H1 (cell line): ENCODE measurements around the gene GRM1. TPM values are rescaled to one million over a fixed set of nuclear protein-coding genes. Genes with fewer than 3 reads are reported as not detected.

Source experiments
- CREB1 ChIP-seq: IDR thresholded peaks from 2 replicates; pipeline ENCODE4 v1.6.1; 2012; ENCODE audit warnings: inconsistent platforms
- NRF1 ChIP-seq: IDR thresholded peaks from 2 replicates; pipeline ENCODE4 v1.6.1; 2011; ENCODE audit warnings: mild to moderate bottlenecking, low read depth, low read length, improper control_type of control experiment
- SAP30 ChIP-seq: fragments of 300-600 bp; sonication (generic); IDR thresholded peaks from 2 replicates; pipeline ENCODE4 v1.7.1; 2012; ENCODE audit warnings: low read length, moderate library complexity, mild to moderate bottlenecking, inconsistent platforms; ENCODE audit not compliant: insufficient read depth, insufficient replicate concordance
- TEAD4 ChIP-seq: IDR thresholded peaks from 2 replicates; pipeline ENCODE4 v1.6.1; 2012; ENCODE audit warnings: low read depth, low read length, inconsistent platforms, mixed read lengths
- polyA plus RNA-seq, 7 experiments: library from polyadenylated mRNA; depleted of rRNA in 3 of 7; stranded (reverse) in 5 of 7; unstranded in 2 of 7; fragments of >200 nt in 5 of 7; fragments of 200-250 nt in 2 of 7; gene quantifications; 1 replicate in 5 of 7; 2 replicates in 1 of 7; 4 replicates in 1 of 7; pipeline versions ENCODE4 v1.2.1 to v1.2.3, GENCODE V29; 2011 to 2013; ENCODE audit warnings: missing spikeins in 2 of 7, mixed read lengths in 2 of 7
- total RNA-seq: library from RNA; stranded (reverse); fragmentation: NEBNext Ultra II Directional; extraction: Animal tissue kit (Norgen Biotek cat#: 25700); gene quantifications from 2 replicates; pipeline ENCODE4 v1.2.1, GENCODE V29; 2021
- TF ChIP-seq, protein P1 (sequence below): fragments of 300-600 bp; sonication (generic); IDR thresholded peaks from 2 replicates; pipeline ENCODE4 v1.7.1; 2012; ENCODE audit warnings: low read length, moderate library complexity, mild to moderate bottlenecking, inconsistent platforms; ENCODE audit not compliant: insufficient replicate concordance
- TF ChIP-seq, protein P2 (sequence below), 3 experiments: IDR thresholded peaks; 1 replicate in 2 of 3; 2 replicates in 1 of 3; pipeline versions ENCODE4 v1.5.1 to v1.6.1; 2011; ENCODE audit warnings: low read length in 3 of 3, mild to moderate bottlenecking in 3 of 3, inconsistent platforms in 2 of 3, low read depth in 1 of 3, moderate library complexity in 1 of 3; ENCODE audit not compliant: insufficient read depth in 1 of 3; ENCODE audit errors: control extremely low read depth in 1 of 3
- TF ChIP-seq, protein P3 (sequence below): IDR thresholded peaks from 2 replicates; pipeline ENCODE4 v1.6.1; 2011; ENCODE audit warnings: low read depth, mild to moderate bottlenecking, low read length; ENCODE audit not compliant: insufficient read depth
- TF ChIP-seq, protein P4 (sequence below): IDR thresholded peaks from 2 replicates; pipeline ENCODE4 v1.6.1; 2012; ENCODE audit warnings: inconsistent platforms

The GRM1 gene
- total and polyA plus RNA-seq, 2 of the 8 experiments (the other 6 are each of a cell fraction or from before 2014, with no cell fraction given) = 0.15 to 1.3 TPM

DNA sequence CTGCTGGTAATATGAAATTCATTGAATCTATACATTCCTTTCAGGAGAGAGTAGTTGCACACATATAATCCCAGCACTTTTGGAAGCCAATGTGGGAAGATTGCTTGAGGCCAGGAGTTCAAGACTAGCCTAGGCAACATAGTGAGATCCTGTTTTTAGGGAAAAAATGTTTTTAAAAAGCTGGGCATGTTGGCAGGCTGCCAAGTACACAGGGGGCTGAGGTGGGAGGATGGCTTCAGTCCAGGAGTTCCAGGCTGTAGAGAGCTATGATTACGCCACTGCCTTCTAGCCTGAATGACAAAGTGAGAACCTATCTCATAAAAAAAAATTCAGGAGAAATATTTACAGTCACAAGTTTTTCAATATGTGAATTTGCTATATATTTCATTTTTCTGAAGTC lies 71.9 kb downstream of the GRM1 start (continued):
- TF ChIP-seq, protein P1, sequence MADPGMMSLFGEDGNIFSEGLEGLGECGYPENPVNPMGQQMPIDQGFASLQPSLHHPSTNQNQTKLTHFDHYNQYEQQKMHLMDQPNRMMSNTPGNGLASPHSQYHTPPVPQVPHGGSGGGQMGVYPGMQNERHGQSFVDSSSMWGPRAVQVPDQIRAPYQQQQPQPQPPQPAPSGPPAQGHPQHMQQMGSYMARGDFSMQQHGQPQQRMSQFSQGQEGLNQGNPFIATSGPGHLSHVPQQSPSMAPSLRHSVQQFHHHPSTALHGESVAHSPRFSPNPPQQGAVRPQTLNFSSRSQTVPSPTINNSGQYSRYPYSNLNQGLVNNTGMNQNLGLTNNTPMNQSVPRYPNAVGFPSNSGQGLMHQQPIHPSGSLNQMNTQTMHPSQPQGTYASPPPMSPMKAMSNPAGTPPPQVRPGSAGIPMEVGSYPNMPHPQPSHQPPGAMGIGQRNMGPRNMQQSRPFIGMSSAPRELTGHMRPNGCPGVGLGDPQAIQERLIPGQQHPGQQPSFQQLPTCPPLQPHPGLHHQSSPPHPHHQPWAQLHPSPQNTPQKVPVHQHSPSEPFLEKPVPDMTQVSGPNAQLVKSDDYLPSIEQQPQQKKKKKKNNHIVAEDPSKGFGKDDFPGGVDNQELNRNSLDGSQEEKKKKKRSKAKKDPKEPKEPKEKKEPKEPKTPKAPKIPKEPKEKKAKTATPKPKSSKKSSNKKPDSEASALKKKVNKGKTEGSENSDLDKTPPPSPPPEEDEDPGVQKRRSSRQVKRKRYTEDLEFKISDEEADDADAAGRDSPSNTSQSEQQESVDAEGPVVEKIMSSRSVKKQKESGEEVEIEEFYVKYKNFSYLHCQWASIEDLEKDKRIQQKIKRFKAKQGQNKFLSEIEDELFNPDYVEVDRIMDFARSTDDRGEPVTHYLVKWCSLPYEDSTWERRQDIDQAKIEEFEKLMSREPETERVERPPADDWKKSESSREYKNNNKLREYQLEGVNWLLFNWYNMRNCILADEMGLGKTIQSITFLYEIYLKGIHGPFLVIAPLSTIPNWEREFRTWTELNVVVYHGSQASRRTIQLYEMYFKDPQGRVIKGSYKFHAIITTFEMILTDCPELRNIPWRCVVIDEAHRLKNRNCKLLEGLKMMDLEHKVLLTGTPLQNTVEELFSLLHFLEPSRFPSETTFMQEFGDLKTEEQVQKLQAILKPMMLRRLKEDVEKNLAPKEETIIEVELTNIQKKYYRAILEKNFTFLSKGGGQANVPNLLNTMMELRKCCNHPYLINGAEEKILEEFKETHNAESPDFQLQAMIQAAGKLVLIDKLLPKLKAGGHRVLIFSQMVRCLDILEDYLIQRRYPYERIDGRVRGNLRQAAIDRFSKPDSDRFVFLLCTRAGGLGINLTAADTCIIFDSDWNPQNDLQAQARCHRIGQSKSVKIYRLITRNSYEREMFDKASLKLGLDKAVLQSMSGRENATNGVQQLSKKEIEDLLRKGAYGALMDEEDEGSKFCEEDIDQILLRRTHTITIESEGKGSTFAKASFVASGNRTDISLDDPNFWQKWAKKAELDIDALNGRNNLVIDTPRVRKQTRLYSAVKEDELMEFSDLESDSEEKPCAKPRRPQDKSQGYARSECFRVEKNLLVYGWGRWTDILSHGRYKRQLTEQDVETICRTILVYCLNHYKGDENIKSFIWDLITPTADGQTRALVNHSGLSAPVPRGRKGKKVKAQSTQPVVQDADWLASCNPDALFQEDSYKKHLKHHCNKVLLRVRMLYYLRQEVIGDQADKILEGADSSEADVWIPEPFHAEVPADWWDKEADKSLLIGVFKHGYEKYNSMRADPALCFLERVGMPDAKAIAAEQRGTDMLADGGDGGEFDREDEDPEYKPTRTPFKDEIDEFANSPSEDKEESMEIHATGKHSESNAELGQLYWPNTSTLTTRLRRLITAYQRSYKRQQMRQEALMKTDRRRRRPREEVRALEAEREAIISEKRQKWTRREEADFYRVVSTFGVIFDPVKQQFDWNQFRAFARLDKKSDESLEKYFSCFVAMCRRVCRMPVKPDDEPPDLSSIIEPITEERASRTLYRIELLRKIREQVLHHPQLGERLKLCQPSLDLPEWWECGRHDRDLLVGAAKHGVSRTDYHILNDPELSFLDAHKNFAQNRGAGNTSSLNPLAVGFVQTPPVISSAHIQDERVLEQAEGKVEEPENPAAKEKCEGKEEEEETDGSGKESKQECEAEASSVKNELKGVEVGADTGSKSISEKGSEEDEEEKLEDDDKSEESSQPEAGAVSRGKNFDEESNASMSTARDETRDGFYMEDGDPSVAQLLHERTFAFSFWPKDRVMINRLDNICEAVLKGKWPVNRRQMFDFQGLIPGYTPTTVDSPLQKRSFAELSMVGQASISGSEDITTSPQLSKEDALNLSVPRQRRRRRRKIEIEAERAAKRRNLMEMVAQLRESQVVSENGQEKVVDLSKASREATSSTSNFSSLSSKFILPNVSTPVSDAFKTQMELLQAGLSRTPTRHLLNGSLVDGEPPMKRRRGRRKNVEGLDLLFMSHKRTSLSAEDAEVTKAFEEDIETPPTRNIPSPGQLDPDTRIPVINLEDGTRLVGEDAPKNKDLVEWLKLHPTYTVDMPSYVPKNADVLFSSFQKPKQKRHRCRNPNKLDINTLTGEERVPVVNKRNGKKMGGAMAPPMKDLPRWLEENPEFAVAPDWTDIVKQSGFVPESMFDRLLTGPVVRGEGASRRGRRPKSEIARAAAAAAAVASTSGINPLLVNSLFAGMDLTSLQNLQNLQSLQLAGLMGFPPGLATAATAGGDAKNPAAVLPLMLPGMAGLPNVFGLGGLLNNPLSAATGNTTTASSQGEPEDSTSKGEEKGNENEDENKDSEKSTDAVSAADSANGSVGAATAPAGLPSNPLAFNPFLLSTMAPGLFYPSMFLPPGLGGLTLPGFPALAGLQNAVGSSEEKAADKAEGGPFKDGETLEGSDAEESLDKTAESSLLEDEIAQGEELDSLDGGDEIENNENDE = no peak
- TF ChIP-seq, protein P2, sequence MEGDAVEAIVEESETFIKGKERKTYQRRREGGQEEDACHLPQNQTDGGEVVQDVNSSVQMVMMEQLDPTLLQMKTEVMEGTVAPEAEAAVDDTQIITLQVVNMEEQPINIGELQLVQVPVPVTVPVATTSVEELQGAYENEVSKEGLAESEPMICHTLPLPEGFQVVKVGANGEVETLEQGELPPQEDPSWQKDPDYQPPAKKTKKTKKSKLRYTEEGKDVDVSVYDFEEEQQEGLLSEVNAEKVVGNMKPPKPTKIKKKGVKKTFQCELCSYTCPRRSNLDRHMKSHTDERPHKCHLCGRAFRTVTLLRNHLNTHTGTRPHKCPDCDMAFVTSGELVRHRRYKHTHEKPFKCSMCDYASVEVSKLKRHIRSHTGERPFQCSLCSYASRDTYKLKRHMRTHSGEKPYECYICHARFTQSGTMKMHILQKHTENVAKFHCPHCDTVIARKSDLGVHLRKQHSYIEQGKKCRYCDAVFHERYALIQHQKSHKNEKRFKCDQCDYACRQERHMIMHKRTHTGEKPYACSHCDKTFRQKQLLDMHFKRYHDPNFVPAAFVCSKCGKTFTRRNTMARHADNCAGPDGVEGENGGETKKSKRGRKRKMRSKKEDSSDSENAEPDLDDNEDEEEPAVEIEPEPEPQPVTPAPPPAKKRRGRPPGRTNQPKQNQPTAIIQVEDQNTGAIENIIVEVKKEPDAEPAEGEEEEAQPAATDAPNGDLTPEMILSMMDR (IDR thresholded peaks at IDR 0.05; ENCODE audit: control extremely low read depth in 1 of 3, insufficient read depth in 1 of 3, low read depth in 1 of 3, low read length in 3 of 3) = no peak
- no peak for TF ChIP-seq NRF1
- TF ChIP-seq CREB1 = no peak
- TF ChIP-seq, protein P3, sequence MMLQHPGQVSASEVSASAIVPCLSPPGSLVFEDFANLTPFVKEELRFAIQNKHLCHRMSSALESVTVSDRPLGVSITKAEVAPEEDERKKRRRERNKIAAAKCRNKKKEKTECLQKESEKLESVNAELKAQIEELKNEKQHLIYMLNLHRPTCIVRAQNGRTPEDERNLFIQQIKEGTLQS = no peak
- TF ChIP-seq TEAD4 = no peak
- no peak for TF ChIP-seq SAP30
- TF ChIP-seq, protein P4, sequence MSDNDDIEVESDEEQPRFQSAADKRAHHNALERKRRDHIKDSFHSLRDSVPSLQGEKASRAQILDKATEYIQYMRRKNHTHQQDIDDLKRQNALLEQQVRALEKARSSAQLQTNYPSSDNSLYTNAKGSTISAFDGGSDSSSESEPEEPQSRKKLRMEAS = no peak
